AG04449 (cell line): Measurements from ENCODE around the gene MYOZ3.

Source experiments
- CTCF ChIA-PET: fragments of 350-600 bp; formaldehyde crosslinking; extraction: SDS; loops from one replicate; lab custom pipeline; 2021; ENCODE audit warnings: antibody characterized with exemption; lab: Yijun Ruan, JAX
- POLR2A ChIA-PET: fragments of 400-600, 350-600 bp; formaldehyde crosslinking; extraction: SDS; loops from one replicate; lab custom pipeline; 2020; ENCODE audit warnings: antibody characterized with exemption, inconsistent platforms; lab: Yijun Ruan, JAX
- DNase-seq: peaks from one replicate; pipeline ENCODE4 v3.0.0-alpha.2; 2010; ENCODE audit warnings: low read depth, low spot score
- H3K4me3 ChIP-seq: 2 replicates; pipeline ENCODE4 v1.5.1; 2011; ENCODE audit warnings: low read depth, mild to moderate bottlenecking, control low read depth, low read length
- TF ChIP-seq, protein P1 (sequence below): IDR thresholded peaks from one replicate; pipeline ENCODE4 v1.5.1; 2011; ENCODE audit warnings: mild to moderate bottlenecking, moderate library complexity, low read length, control low read depth, inconsistent platforms; ENCODE audit not compliant: insufficient read depth; ENCODE audit errors: missing control alignments

MYOZ3 gene

DNA sequence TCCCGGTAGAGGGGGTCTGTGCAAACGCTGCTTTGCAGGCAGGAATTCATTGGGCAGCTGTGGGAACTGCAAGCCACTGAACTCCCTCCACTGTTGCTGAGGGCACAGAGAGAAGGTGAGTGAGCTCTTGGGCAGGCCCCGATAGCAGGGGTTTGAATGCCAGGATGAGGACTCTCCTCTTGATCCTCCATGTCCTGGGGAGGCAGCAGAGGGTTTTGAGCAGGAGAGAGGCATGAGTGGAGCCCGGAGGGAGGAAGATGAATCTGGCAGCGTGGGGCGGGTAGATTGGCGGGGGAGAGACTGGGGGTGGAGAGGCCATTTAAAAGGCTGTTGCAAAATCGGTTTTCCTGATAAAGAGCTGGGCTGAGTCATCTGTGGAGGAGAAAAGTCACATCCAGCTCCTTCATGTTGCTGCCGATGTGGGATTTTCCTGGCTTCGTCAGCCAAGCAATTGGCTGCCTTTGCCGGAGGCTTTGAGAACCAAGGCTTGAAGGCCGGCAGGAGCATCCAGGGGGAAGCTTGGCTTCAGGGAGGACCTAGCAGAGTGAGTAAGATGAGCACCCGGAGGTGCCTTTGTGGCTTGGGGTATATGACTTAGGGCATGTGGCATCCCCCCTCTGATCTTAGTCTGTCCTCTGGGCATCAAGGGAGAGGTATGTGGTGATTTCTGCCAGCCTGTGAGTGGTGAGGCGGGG is 20.6 kb upstream of the MYOZ3 start, which contains the start of gene SYNPO:
SYNPO (plus strand) TSS at position 350 of the 695 bp plus-strand sequence. CDS start 7,616 bp downstream, outside the sequence.
- peak; percentile 79 for DNase-seq
- POLR2A ChIA-PET, result interaction anchor here (0.8 to 1.1 kb wide), 5 partner anchors 11 to 191 kb away, joined by 3 to 4 read pairs (median 3); partner anchors contain the start of genes RBM22 and RPS14
- CTCF ChIA-PET, result interaction anchor here (0.9 to 8.4 kb wide), 5 partner anchors 13 to 190 kb away, joined by 3 to 111 read pairs (median 3); no protein-coding TSS in a partner anchor
- H3K4me3 ChIP-seq, result peak within 1 kb of the TSS; percentile 76
- TF ChIP-seq, protein P1, sequence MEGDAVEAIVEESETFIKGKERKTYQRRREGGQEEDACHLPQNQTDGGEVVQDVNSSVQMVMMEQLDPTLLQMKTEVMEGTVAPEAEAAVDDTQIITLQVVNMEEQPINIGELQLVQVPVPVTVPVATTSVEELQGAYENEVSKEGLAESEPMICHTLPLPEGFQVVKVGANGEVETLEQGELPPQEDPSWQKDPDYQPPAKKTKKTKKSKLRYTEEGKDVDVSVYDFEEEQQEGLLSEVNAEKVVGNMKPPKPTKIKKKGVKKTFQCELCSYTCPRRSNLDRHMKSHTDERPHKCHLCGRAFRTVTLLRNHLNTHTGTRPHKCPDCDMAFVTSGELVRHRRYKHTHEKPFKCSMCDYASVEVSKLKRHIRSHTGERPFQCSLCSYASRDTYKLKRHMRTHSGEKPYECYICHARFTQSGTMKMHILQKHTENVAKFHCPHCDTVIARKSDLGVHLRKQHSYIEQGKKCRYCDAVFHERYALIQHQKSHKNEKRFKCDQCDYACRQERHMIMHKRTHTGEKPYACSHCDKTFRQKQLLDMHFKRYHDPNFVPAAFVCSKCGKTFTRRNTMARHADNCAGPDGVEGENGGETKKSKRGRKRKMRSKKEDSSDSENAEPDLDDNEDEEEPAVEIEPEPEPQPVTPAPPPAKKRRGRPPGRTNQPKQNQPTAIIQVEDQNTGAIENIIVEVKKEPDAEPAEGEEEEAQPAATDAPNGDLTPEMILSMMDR, result no peak

- H3K4me3 ChIP-seq, result peak overlapping the region; percentile 76
- POLR2A ChIA-PET, result interaction anchor here (0.8 to 1.1 kb wide), 5 partner anchors 11 to 192 kb away, joined by 3 to 4 read pairs (median 3); partner anchors contain the start of genes RBM22 and RPS14
- TF ChIP-seq, protein P1, result no peak
- CTCF ChIA-PET, result interaction anchor here (0.9 to 8.4 kb wide), 7 partner anchors 12 to 191 kb away, joined by 3 to 111 read pairs (median 6); no protein-coding TSS in a partner anchor
- DNase-seq, result no peak
These were observed 20.0 kb upstream of the MYOZ3 start for GRCh38 chr5:150641006-150641570.

- TF ChIP-seq, protein P1, result no peak
- no peak for DNase-seq
- ChIA-PET CTCF (interaction anchor here (1.1 to 8.4 kb wide), 9 partner anchors 11 to 183 kb away, joined by 3 to 111 read pairs (median 5); no protein-coding TSS in a partner anchor), POLR2A (interaction anchor here (0.7 kb wide), 1 partner anchor 195 kb away, joined by 4 read pairs; no protein-coding TSS in a partner anchor)
- H3K4me3 ChIP-seq, result peak overlapping the region; percentile 76
These were observed 19.1 kb upstream of the MYOZ3 start for GRCh38 chr5:150641824-150642566.

- CTCF ChIA-PET, result interaction anchor here (0.7 to 8.4 kb wide), 10 partner anchors 11 to 183 kb away, joined by 3 to 111 read pairs (median 4); no protein-coding TSS in a partner anchor
- TF ChIP-seq, protein P1, result no peak
- POLR2A ChIA-PET, result interaction anchor here (0.6 to 1.0 kb wide), 3 partner anchors 11 to 196 kb away, joined by 4 to 5 read pairs (median 4); no protein-coding TSS in a partner anchor
- no peak for DNase-seq
- H3K4me3 ChIP-seq, result peak overlapping the region; percentile 76
These were observed 18.5 kb upstream of the MYOZ3 start for GRCh38 chr5:150642567-150642927.

- H3K4me3 ChIP-seq, result peak overlapping the region; percentile 76
- CTCF ChIA-PET, result interaction anchor here (0.7 to 8.4 kb wide), 10 partner anchors 10 to 184 kb away, joined by 3 to 111 read pairs (median 6); no protein-coding TSS in a partner anchor
- POLR2A ChIA-PET, result interaction anchor here (0.6 to 1.0 kb wide), 3 partner anchors 10 to 197 kb away, joined by 4 to 5 read pairs (median 4); no protein-coding TSS in a partner anchor
- TF ChIP-seq, protein P1, result no peak
- DNase-seq, result no peak
These were observed 17.9 kb upstream of the MYOZ3 start for GRCh38 chr5:150642991-150643710.
